Ishikawa (cell line): ENCODE results near the gene ELFN1.

ENCODE experiments used
- EGR1 ChIP-seq: IDR thresholded peaks from 2 replicates; pipeline ENCODE4 v1.6.1; 2012
- EP300 ChIP-seq: IDR thresholded peaks from 2 replicates; pipeline ENCODE4 v1.6.1; 2012; ENCODE audit warnings: borderline replicate concordance

DNA sequence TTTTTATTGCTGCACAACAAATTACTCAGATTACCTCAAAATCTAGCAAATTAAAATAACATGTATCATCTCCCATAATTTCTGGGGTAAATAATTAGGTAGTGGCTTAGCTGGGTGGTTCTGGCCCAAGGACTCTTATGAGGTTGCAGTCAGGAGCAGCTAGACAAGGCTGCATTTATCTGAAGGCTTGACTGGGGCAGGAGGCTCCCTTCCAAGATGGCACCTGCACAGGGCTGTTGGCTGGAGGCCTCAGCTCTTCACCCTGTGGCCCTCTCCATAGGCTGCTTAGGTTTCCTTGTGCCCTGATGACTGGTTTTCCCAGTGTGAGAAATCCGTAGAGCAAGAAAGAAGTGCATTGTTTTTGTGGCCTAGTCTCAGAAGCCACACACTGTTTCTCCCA, 34.7 kb upstream of the ELFN1 start:
- TF ChIP-seq EP300 (no peak), EGR1 (no peak)
